ENCODE measurements around the gene ACADS. TPM values are rescaled to one million over a fixed set of nuclear protein-coding genes. Genes with fewer than 3 reads are reported as not detected.

ACADS gene
- polyA plus RNA-seq, 2 of the 4 experiments (the other 2 are of a cell fraction): 7.9 to 9.3 TPM

DNA sequence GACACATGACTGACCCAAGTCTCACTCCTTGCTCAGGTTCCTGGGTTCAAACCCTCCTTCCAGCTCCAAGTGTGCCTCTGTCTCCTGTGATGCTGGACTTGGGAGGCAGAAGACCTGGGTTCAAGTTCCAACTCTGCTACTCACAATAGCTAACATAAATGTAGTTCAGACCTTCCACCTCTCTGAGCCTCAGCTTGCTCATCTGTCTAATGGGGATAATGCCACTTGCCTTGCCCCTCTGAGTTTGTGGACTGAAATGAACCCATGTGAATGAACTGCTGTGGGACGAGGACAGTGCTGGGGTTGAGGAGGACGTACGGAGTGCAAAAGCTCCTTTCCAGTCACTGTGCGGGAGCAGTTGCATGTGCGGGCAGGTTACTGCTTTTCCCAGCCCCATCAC lies 40.9 kb downstream of the ACADS start:
- no peak overlapping the region for H3K27ac ChIP-seq
- FAIRE-seq: no peak
- 96% methylated on average over 4 of the region's 5 CpGs for WGBS (ENCODE audit: missing lambda C conversion rate)
- no peak for ATAC-seq
- ChIA-PET CTCF (interaction anchor here (0.5 to 1.4 kb wide), 5 partner anchors 14 to 630 kb away, joined by 3 to 5 read pairs (median 3); no protein-coding TSS in a partner anchor), POLR2A (no interaction called here)
- DNase-seq (ENCODE audit: low read depth in 1 of 2, low spot score in 1 of 2): no peak
- H3K4me1 ChIP-seq: no peaks in the 10 kb centered on the region
- no peak overlapping the region for H3K4me3 ChIP-seq
- H3K4me2 ChIP-seq: no peak overlapping the region
- H3K9me3 ChIP-seq: no peaks in the 10 kb centered on the region
- TF ChIP-seq SREBF2 (IDR thresholded peaks at IDR 0.05) (no peak), HOXB13 (CRISPR knock-in tag; IDR thresholded peaks at IDR 0.05; ENCODE audit: low read depth) (no peak), CEBPB (IDR thresholded peaks at IDR 0.05) (no peak), NFE2L2 (conservative IDR thresholded peaks at IDR 0.05; ENCODE audit: low read length) (no peak), KDM5A (IDR thresholded peaks at IDR 0.05) (no peak), JUNB (IDR thresholded peaks at IDR 0.05) (no peak), EHF (CRISPR knock-in tag; IDR thresholded peaks at IDR 0.05) (no peak), POLR2A (IDR thresholded peaks at IDR 0.05; ENCODE audit: low read length) (no peak), ESRRA (IDR thresholded peaks at IDR 0.05; ENCODE audit: borderline replicate concordance, low read length) (no peak), RARB (CRISPR knock-in tag; IDR thresholded peaks at IDR 0.05) (no peak), BHLHE40 (IDR thresholded peaks at IDR 0.05; ENCODE audit: low read depth, low read length) (no peak), RFX5 (IDR thresholded peaks at IDR 0.05) (no peak), ZNF302 (CRISPR knock-in tag; IDR thresholded peaks at IDR 0.05) (no peak), MAFK (IDR thresholded peaks at IDR 0.05; ENCODE audit: partially characterized antibody) (no peak), HEYL (CRISPR knock-in tag; IDR thresholded peaks at IDR 0.05) (no peak)
- TF ChIP-seq, protein P1, sequence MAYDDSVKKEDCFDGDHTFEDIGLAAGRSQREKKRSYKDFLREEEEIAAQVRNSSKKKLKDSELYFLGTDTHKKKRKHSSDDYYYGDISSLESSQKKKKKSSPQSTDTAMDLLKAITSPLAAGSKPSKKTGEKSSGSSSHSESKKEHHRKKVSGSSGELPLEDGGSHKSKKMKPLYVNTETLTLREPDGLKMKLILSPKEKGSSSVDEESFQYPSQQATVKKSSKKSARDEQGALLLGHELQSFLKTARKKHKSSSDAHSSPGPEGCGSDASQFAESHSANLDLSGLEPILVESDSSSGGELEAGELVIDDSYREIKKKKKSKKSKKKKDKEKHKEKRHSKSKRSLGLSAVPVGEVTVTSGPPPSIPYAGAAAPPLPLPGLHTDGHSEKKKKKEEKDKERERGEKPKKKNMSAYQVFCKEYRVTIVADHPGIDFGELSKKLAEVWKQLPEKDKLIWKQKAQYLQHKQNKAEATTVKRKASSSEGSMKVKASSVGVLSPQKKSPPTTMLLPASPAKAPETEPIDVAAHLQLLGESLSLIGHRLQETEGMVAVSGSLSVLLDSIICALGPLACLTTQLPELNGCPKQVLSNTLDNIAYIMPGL (CRISPR knock-in tag; IDR thresholded peaks at IDR 0.05; ENCODE audit: borderline replicate concordance): no peak

DNA sequence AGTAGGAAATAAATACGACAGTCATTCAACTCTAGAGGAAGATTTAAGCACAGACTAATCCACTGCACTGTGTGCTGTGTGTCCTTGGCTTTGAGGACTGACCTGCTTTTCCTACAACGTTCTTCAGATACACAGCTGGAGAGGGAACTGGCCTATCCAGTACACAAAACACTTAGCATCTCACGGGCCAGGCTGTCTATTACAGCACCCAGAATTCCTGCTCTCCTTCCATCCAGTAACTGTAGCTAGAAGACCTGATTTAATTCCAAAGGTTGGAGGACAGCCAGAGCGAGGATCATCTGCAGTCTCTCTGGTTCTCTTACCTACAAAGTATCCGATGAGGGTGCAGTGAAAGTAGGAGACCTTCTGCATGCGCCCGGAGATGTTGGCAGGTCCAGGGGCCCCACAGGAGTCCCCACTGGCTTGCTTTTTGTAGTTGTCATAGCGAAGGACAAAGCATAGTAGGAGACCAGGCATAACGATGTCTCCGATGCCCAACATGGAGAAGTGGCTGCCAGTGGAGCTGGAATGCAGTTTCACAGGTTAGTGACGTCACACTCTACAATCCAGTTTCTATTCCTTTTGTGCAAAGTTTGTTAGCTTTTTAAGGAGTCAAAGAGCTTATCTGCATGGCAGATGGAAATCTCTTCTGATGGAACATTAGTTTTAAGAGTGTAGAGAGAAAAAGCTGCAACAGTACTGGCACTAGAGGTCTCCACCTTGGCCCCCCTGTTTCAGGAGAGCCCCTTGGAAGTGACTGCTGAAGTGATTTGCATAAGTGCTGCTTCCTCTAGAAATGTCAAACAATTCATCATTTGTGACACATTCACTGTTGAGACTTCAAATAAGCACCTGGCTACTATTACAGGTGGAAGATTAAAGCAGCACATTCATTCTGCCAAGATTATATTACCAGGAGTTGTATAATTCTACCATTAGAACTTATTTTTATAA lies 41.7 kb downstream of the ACADS start:
- TF ChIP-seq RNF2 (IDR thresholded peaks at IDR 0.05; ENCODE audit: borderline replicate concordance, low read depth) (no peak), ESRRA (IDR thresholded peaks at IDR 0.05; ENCODE audit: borderline replicate concordance, low read length) (no peak), MAFK (IDR thresholded peaks at IDR 0.05; ENCODE audit: partially characterized antibody) (no peak), CBX8 (IDR thresholded peaks at IDR 0.05) (no peak), RCOR1 (IDR thresholded peaks at IDR 0.05; ENCODE audit: low read depth, low read length) (no peak), SREBF2 (IDR thresholded peaks at IDR 0.05) (no peak), HOXB5 (CRISPR knock-in tag; IDR thresholded peaks at IDR 0.05) (no peak), FOSL2 (IDR thresholded peaks at IDR 0.05) (no peak), FOSL2 (CRISPR knock-in tag; IDR thresholded peaks at IDR 0.05) (no peak), HDAC2 (IDR thresholded peaks at IDR 0.05) (no peak), NR3C1 (IDR thresholded peaks at IDR 0.05) (no peak)
- no peak for DNase-seq (ENCODE audit: low read depth in 1 of 2, low spot score in 1 of 2)
- CTCF ChIA-PET: interaction anchor here (0.5 to 1.4 kb wide), 4 partner anchors 13 to 629 kb away, joined by 3 to 5 read pairs (median 4); no protein-coding TSS in a partner anchor
- FAIRE-seq: no peak
- no peak for ATAC-seq
- Histone ChIP-seq H3K27ac (no peak overlapping the region), H3K4me2 (no peak overlapping the region), H3K4me3 (no peak overlapping the region), H3K4me1 (no peaks in the 10 kb centered on the region), H3K9me3 (no peaks in the 10 kb centered on the region)
- POLR2A ChIA-PET: interaction anchor here (0.6 kb wide), 1 partner anchor 112 kb away, joined by 3 read pairs; no protein-coding TSS in a partner anchor
- WGBS (ENCODE audit: missing lambda C conversion rate): 94% methylated on average over 11 of the region's 11 CpGs

DNA sequence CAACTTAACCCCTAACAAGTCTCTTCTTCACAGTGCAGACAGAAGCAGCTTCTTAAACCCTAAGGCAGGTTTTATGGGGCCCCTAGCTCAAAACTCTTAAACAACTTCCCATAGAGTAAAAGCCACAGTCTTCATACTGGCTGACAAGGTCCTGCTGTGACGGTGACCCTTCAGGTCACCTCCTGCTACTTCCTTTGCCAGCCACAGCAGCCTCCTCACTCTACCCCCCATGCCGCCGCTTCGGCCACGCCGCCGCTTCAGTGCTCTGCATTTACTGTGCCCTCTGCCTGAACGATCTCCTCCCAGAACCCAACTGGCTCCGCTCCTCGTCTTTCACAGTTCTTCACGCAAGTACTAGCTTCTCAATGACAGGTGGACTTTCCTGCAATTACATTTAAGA lies 45.5 kb downstream of the ACADS start:
- 89% methylated on average over 11 of the region's 11 CpGs for WGBS (ENCODE audit: missing lambda C conversion rate)
- DNase-seq (ENCODE audit: low read depth in 1 of 2, low spot score in 1 of 2) (no peak), ATAC-seq (no peak), FAIRE-seq (no peak)
- Histone ChIP-seq H3K4me2 (no peak overlapping the region), H3K9me3 (no peaks in the 10 kb centered on the region), H3K27ac (no peak overlapping the region), H3K4me3 (no peak overlapping the region), H3K4me1 (no peaks in the 10 kb centered on the region)
- POLR2A ChIA-PET: no interaction called here
- CTCF ChIA-PET: interaction anchor here (1.0 to 1.1 kb wide), 2 partner anchors 14 to 201 kb away, joined by 3 to 4 read pairs; no protein-coding TSS in a partner anchor
- TF ChIP-seq RNF2 (IDR thresholded peaks at IDR 0.05; ENCODE audit: borderline replicate concordance, low read depth) (no peak), CBX2 (IDR thresholded peaks at IDR 0.05; ENCODE audit: borderline replicate concordance, low read depth) (no peak), NFE2L2 (conservative IDR thresholded peaks at IDR 0.05; ENCODE audit: low read length) (no peak), RCOR1 (IDR thresholded peaks at IDR 0.05; ENCODE audit: low read depth, low read length) (no peak)
- TF ChIP-seq, protein P2, sequence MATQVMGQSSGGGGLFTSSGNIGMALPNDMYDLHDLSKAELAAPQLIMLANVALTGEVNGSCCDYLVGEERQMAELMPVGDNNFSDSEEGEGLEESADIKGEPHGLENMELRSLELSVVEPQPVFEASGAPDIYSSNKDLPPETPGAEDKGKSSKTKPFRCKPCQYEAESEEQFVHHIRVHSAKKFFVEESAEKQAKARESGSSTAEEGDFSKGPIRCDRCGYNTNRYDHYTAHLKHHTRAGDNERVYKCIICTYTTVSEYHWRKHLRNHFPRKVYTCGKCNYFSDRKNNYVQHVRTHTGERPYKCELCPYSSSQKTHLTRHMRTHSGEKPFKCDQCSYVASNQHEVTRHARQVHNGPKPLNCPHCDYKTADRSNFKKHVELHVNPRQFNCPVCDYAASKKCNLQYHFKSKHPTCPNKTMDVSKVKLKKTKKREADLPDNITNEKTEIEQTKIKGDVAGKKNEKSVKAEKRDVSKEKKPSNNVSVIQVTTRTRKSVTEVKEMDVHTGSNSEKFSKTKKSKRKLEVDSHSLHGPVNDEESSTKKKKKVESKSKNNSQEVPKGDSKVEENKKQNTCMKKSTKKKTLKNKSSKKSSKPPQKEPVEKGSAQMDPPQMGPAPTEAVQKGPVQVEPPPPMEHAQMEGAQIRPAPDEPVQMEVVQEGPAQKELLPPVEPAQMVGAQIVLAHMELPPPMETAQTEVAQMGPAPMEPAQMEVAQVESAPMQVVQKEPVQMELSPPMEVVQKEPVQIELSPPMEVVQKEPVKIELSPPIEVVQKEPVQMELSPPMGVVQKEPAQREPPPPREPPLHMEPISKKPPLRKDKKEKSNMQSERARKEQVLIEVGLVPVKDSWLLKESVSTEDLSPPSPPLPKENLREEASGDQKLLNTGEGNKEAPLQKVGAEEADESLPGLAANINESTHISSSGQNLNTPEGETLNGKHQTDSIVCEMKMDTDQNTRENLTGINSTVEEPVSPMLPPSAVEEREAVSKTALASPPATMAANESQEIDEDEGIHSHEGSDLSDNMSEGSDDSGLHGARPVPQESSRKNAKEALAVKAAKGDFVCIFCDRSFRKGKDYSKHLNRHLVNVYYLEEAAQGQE (IDR thresholded peaks at IDR 0.05): no peak
- TF ChIP-seq, protein P3, sequence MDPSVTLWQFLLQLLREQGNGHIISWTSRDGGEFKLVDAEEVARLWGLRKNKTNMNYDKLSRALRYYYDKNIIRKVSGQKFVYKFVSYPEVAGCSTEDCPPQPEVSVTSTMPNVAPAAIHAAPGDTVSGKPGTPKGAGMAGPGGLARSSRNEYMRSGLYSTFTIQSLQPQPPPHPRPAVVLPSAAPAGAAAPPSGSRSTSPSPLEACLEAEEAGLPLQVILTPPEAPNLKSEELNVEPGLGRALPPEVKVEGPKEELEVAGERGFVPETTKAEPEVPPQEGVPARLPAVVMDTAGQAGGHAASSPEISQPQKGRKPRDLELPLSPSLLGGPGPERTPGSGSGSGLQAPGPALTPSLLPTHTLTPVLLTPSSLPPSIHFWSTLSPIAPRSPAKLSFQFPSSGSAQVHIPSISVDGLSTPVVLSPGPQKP (IDR thresholded peaks at IDR 0.05; ENCODE audit: low read depth, low read length): no peak

Data from A549 (cell line).